ENCODE measurements around the gene GRN. TPM values are rescaled to one million over a fixed set of nuclear protein-coding genes. Genes with fewer than 3 reads are reported as not detected.
"Not testable (repeated sequence)": the region's sequence is repeated elsewhere in the genome, so short reads cannot be mapped to it uniquely, and the experiment has no call there.

GRN gene
- total RNA-seq, 1 donor from 2014 or later = 169 TPM

- DNase-seq (ENCODE audit: low spot score) (no peak), ATAC-seq (no peak)
These were observed 44.7 kb downstream of the GRN start for GRCh38 chr17:44389723-44390202.

GRCh38 chr17:44390250-44390870 lies 45.3 kb downstream of the GRN start:
- intact Hi-C loops (cut with DNase I) = no loop called here
- DNase-seq (ENCODE audit: low spot score) = no peak
- ATAC-seq = no peak

More at GRCh38 chr17:44389723-44390202, 44.7 kb downstream of the GRN start:
- intact Hi-C loops (cut with DNase I) = no loop called here

DNA sequence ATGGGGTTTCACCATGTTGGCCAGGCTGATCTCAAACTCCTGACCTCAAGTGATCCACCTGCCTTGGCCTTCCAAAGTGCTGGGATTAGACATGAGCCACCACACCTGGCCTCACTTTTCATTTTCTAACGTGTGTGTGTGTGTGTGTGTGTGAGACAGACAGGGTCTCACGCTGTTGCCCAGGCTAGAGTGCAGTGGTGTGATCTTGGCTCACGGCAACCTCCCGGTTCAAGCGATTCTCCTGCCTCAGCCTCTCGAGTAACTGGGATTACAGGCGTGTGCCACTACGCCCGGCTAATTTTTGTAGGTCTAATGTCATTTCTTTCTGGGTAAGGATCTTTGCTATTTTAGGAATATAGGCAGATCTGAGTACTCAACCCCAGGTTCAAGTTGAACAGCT lies 49.0 kb downstream of the GRN start:
- ATAC-seq; DNase-seq (ENCODE audit: low spot score); intact Hi-C loops (cut with DNase I): not testable (repeated sequence)

- no peak for DNase-seq (ENCODE audit: low spot score)
- intact Hi-C loops (cut with DNase I) = no loop called here
- no peak for ATAC-seq
These were observed 49.7 kb downstream of the GRN start for GRCh38 chr17:44394833-44395232.

- intact Hi-C loops (cut with DNase I) = no loop called here
- ATAC-seq = no peak
- no peak for DNase-seq (ENCODE audit: low spot score)
These were observed 51.8 kb downstream of the GRN start for GRCh38 chr17:44396946-44397345.

DNA sequence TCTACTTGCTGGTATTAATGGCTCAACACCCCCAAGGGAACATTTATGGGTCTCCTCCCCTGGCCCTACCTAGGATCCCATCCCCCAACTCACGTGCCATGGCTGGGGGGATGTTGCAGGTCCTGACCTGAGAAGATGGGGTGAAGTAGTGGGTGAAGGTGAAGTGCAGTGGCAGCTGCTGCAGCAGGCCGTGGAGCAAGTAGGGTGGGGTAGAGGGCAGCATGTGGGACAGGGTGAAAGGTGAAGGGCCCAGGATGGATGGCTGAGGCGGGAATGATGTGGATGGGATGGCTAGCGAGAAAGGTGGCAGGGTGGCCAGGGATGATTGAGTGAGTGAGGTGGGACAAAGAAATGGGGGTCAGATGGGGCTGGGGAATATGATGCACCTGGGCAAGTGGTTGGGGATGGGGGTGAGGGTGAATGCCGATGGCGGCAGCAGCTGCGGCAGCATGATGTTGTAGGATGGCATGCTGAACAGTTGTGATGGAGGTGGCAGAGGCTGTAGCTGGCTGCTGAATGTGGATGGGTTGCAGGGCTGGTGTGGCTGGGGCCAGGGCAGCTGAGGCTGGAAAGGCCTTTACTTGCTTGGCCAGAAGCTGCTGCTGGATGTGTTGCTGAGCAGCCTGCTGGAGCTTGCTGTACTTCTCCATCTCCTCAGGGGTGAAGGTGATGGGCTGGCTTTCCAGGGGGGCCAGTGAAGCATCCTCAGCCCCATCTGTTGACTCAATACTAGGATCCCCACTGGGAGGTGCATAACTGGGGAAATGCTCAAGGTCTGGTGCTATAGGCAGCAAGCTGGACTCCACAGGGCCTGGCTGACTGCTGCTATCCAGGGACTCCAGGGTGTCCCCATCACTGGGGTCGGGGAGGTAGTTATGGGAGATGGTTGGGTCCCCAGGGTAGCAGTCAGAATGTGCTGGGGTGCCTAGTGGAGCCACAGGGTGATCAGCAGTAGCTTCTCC lies 52.7 kb downstream of the GRN start:
- DNase-seq (ENCODE audit: low spot score) (no peak), ATAC-seq (peak; percentile 24)
- intact Hi-C loops (cut with DNase I) = no loop called here

- DNase-seq (ENCODE audit: low spot score) = no peak
- intact Hi-C loops (cut with DNase I) = no loop called here
- ATAC-seq = peak; percentile 35
These were observed 53.9 kb downstream of the GRN start for GRCh38 chr17:44398692-44399691.

DNA sequence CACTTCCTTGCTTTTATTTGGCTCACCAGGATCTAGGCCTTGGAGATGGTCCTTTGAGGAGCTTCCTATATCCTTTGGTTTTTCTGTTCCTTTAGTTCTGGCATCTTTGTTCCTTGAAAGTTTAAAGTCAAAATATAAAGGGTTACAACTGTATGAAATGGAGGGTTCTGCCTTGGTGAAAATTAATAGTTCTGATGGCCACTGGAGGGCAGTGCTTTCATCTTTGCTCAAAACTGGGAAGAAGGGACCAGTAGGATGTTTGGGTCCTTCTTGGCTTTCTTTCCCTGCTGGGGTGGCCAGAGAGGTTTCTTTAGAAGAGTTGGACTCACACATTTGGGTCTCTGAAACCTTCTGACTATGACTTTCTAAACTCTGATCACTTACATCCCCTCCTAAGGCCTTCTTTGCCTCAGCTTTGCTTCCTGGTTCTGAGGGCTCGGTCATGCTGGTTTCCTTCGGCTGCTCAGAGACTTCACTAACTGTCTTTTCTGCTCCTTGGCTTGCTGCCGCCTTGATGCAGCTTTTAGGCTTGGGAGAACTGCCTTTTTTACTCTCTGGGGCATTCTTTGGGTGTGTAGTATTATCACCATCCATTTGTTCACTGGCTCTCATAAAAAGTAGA lies 55.2 kb downstream of the GRN start:
- DNase-seq (ENCODE audit: low spot score) (no peak), ATAC-seq (peak; percentile 50)
- intact Hi-C loops (cut with DNase I) = no loop called here

Other genes starting within 250 kb of the GRN start
- gene HDAC5, start 221.7 kb upstream of the GRN start, total RNA-seq = 63.5 TPM
- 0.85 TPM for gene HROB, start 203.4 kb upstream of the GRN start, total RNA-seq
- 0.36 TPM for gene ASB16, start 174.6 kb upstream of the GRN start, total RNA-seq
- gene TMUB2, start 158.3 kb upstream of the GRN start, total RNA-seq = 33.0 TPM
- gene ATXN7L3, start 145.4 kb upstream of the GRN start, total RNA-seq = 59.8 TPM
- 76.6 TPM for gene UBTF, start 125.6 kb upstream of the GRN start, total RNA-seq
- gene SLC4A1, start 77.2 kb upstream of the GRN start, total RNA-seq = 47.6 TPM
- gene RUNDC3A, start 36.7 kb upstream of the GRN start, total RNA-seq = 2.9 TPM
- 91.6 TPM for gene SLC25A39, start 20.5 kb upstream of the GRN start, total RNA-seq
- 3.7 TPM for gene FAM171A2, start 18.6 kb downstream of the GRN start, total RNA-seq
- 6.2 TPM for gene ITGA2B, start 44.3 kb downstream of the GRN start, total RNA-seq
- 66.9 TPM for gene GPATCH8, start 158.1 kb downstream of the GRN start, total RNA-seq
- 22.9 TPM for gene FZD2, start 212.2 kb downstream of the GRN start, total RNA-seq

Measured in sciatic nerve (tissue), 2 donors.